Suprapubic skin (tissue), 4 donors: Measurements from ENCODE around the gene KRTAP9-4. TPM values are rescaled to one million over a fixed set of nuclear protein-coding genes. Genes with fewer than 3 reads are reported as not detected.
"Not testable (repeated sequence)": the region's sequence is repeated elsewhere in the genome, so short reads cannot be mapped to it uniquely, and the experiment has no call there.

ENCODE experiments used
- DNase-seq, 2 donors: peaks; one replicate each; pipeline ENCODE4 v3.0.0-alpha.2; 2019; ENCODE audit warnings: low spot score in 2 of 2
- H3K27ac ChIP-seq: fragments of 200-600 bp; sonication (generic); one replicate; pipeline ENCODE4 v1.5.1; 2019
- H3K27me3 ChIP-seq: fragments of 200-600 bp; sonication (generic); one replicate; pipeline ENCODE4 v1.5.1; 2019
- H3K36me3 ChIP-seq: fragments of 200-600 bp; sonication (generic); one replicate; pipeline ENCODE4 v1.5.1; 2019
- H3K4me1 ChIP-seq: fragments of 200-600 bp; sonication (generic); one replicate; pipeline ENCODE4 v1.5.1; 2019
- H3K4me3 ChIP-seq: fragments of 200-600 bp; sonication (generic); one replicate; pipeline ENCODE4 v1.5.1; 2019; ENCODE audit warnings: mild to moderate bottlenecking
- H3K9me3 ChIP-seq: fragments of 200-600 bp; sonication (generic); one replicate; pipeline ENCODE4 v1.5.1; 2019
- EP300 ChIP-seq: sonication (generic); formaldehyde crosslinking; IDR thresholded peaks from one replicate; pipeline ENCODE4 v1.6.1; 2017; ENCODE audit warnings: antibody characterized with exemption
- POLR2A ChIP-seq, 2 donors: fragments of 450-650 bp; IDR thresholded peaks; one replicate each; pipeline ENCODE4 v1.6.1; 2017; ENCODE audit warnings: antibody characterized with exemption in 2 of 2, mild to moderate bottlenecking in 2 of 2, moderate library complexity in 2 of 2
- POLR2AphosphoS5 ChIP-seq, 3 donors: sonication (generic); formaldehyde crosslinking; IDR thresholded peaks; one replicate each; pipeline ENCODE4 v1.6.1; 2017; ENCODE audit warnings: antibody characterized with exemption in 3 of 3
- WGBS: methylation state at CpG from one replicate; pipeline ENCODE4 v1.1.5; 2018; 5-methylcytosine and 5-hydroxymethylcytosine counted together
- total RNA-seq, 4 donors: library from RNA; depleted of rRNA; stranded (reverse); fragments of >200 nt; gene quantifications; one replicate each; pipeline ENCODE4 v1.1.0, GENCODE V29; 2016
- TF ChIP-seq, protein P1 (sequence below), 2 donors: fragments of 200-600 bp in 1 of 2; fragments of 450-650 bp in 1 of 2; sonication (generic) in 1 of 2; IDR thresholded peaks; one replicate each; pipeline ENCODE4 v1.5.1; 2016 to 2019; ENCODE audit warnings: antibody characterized with exemption in 2 of 2, mild to moderate bottlenecking in 1 of 2, moderate library complexity in 1 of 2

Gene KRTAP9-4
- total RNA-seq, 4 donors from 2014 or later, result 18.8 to 103 (median 50.1) TPM; not detected in 1

DNA sequence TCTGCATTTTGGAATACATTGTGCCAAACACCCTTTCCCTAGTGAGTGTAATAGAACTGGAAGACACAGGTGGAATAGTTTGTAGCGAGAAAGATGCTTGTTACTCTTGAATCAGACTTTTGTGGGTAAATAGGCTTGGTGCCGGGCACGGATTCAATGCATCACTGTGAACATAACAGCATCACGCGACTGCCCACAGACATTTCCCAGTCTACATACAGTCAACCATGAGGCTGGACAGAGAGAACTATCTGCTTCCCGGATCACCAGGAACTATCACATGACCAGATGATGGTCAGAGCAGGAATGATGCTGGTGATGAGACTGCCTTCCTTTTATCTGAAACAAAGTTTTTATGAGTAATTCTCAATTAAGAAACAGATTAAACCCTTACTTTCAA is 23.4 kb upstream of the KRTAP9-4 start:
- 95% methylated on average over 6 of the region's 6 CpGs for WGBS
- H3K9me3 ChIP-seq, result no peaks in the 10 kb centered on the region

DNA sequence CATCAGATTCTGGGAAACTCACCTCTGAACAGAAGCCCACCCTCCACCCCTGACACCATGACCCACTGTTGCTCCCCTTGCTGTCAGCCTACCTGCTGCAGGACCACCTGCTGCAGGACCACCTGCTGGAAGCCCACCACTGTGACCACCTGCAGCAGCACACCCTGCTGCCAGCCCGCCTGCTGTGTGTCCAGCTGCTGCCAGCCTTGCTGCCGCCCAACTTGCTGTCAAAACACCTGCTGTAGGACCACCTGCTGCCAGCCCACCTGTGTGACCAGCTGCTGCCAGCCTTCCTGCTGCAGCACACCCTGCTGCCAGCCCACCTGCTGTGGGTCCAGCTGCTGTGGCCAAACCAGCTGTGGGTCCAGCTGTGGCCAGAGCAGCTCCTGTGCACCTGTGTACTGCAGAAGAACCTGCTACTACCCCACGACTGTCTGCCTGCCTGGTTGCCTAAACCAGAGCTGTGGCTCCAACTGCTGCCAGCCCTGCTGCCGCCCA is 22.8 kb upstream of the KRTAP9-4 start, which contains the start of gene KRTAP9-2:
Gene KRTAP9-2 (plus strand): TSS at position 51 of the 498 bp plus-strand sequence. CDS start 7 bp downstream, at position 58.
- not testable (repeated sequence) for DNase-seq, H3K9me3 ChIP-seq
- WGBS, result 80% methylated on average over 1 of the region's 4 CpGs

More for the DNA sequence above, 23.4 kb upstream of the KRTAP9-4 start:
- no peak overlapping the region for H3K4me3 ChIP-seq
- TF ChIP-seq EP300 (no peak), POLR2A (IDR thresholded peaks at IDR 0.05) (no peak)
- no peaks in the 10 kb centered on the region for H3K36me3 ChIP-seq
- H3K4me1 ChIP-seq, result no peaks in the 10 kb centered on the region
- DNase-seq, result no peak
- H3K27me3 ChIP-seq, result no peaks in the 10 kb centered on the region
- no peak overlapping the region for H3K27ac ChIP-seq

DNA sequence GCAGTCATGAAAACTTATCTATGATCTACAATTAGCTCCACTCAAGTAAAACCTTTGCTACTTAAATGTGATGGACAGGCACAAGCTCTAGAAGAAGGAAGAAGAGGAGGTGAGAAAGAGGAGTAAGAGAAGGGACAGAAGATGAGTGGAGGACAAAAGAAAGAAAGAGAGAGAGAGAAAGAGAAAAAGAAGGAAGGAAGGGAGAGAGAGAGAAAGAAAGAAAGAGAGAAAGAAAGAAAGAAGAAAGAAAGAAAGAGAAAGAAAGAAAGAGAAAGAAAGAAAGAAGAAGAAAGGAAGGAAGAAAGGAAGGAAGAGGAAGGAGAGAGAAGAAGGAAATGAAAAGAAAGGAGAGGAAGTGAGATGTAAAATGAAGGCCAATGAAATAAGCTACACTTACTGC is 19.4 kb upstream of the KRTAP9-4 start:
- Histone ChIP-seq H3K27me3 (peaks cover 11% of the 10 kb centered on the region), H3K4me1 (no peaks in the 10 kb centered on the region), H3K27ac (no peak overlapping the region), H3K36me3 (no peaks in the 10 kb centered on the region), H3K9me3 (no peaks in the 10 kb centered on the region), H3K4me3 (no peak overlapping the region)
- DNase-seq, result no peak
- TF ChIP-seq POLR2A (IDR thresholded peaks at IDR 0.05) (no peak), EP300 (no peak), POLR2AphosphoS5 (IDR thresholded peaks at IDR 0.05) (no peak)
- TF ChIP-seq, protein P1, sequence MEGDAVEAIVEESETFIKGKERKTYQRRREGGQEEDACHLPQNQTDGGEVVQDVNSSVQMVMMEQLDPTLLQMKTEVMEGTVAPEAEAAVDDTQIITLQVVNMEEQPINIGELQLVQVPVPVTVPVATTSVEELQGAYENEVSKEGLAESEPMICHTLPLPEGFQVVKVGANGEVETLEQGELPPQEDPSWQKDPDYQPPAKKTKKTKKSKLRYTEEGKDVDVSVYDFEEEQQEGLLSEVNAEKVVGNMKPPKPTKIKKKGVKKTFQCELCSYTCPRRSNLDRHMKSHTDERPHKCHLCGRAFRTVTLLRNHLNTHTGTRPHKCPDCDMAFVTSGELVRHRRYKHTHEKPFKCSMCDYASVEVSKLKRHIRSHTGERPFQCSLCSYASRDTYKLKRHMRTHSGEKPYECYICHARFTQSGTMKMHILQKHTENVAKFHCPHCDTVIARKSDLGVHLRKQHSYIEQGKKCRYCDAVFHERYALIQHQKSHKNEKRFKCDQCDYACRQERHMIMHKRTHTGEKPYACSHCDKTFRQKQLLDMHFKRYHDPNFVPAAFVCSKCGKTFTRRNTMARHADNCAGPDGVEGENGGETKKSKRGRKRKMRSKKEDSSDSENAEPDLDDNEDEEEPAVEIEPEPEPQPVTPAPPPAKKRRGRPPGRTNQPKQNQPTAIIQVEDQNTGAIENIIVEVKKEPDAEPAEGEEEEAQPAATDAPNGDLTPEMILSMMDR (IDR thresholded peaks at IDR 0.05), result no peak

More for the DNA sequence above, 22.8 kb upstream of the KRTAP9-4 start, which contains the start of gene KRTAP9-2:
- not testable (repeated sequence) for H3K27me3 ChIP-seq, H3K4me3 ChIP-seq, H3K36me3 ChIP-seq, H3K27ac ChIP-seq, H3K4me1 ChIP-seq

DNA sequence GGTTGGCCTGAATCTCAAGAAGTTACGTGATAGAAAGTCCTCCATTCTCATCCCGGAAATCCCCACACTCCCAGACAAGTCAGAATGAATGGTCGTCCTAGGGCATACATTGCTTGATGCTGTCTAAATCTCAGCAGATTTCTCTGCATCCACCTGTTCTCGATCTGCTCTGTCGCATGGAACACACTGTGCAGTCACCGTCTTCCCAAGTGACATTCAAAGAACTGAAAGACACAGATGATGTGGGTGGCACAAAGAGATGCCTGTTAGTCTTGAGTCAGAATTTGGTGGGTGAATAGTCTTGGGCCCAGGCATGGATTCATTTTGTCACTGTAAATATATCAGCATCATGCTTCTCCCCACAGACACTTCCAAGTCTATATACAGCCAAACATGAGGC is 17.8 kb upstream of the KRTAP9-4 start:
- 89% methylated on average over 6 of the region's 6 CpGs for WGBS
- Histone ChIP-seq H3K4me3 (no peak overlapping the region), H3K9me3 (no peaks in the 10 kb centered on the region), H3K36me3 (no peaks in the 10 kb centered on the region), H3K27ac (no peak overlapping the region), H3K27me3 (peaks cover 11% of the 10 kb centered on the region), H3K4me1 (no peaks in the 10 kb centered on the region)
- TF ChIP-seq EP300, result no peak
- TF ChIP-seq POLR2AphosphoS5 (IDR thresholded peaks at IDR 0.05), result no peak
- TF ChIP-seq, protein P1 (IDR thresholded peaks at IDR 0.05), result no peak
- no peak for TF ChIP-seq POLR2A (IDR thresholded peaks at IDR 0.05)
- no peak for DNase-seq

DNA sequence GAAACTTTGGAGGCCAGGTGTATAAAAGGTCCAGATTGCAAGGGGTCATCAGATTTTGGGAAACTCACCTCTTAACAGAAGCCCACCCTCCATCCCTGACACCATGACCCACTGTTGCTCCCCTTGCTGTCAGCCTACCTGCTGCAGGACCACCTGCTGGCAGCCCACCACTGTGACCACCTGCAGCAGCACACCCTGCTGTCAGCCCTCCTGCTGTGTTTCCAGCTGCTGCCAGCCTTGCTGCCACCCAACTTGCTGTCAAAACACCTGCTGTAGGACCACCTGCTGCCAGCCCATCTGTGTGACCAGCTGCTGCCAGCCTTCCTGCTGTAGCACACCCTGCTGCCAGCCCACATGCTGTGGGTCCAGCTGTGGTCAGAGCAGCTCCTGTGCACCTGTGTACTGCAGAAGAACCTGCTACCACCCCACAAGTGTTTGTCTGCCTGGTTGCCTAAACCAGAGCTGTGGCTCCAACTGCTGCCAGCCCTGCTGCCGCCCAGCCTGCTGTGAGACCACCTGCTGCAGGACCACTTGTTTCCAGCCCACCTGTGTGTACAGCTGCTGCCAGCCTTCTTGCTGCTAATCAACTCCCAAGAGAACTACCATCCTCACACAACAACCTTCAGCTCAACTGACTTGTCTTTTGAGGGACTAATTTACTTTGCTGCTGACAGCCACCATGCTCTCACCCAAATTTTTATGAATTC is 16.9 kb upstream of the KRTAP9-4 start, which contains the start of gene KRTAP9-3:
Gene KRTAP9-3 (plus strand): TSS at position 51 of the 707 bp plus-strand sequence. CDS start 53 bp downstream, at position 104.
- not testable (repeated sequence) for H3K36me3 ChIP-seq, H3K9me3 ChIP-seq, DNase-seq, H3K4me3 ChIP-seq, H3K4me1 ChIP-seq, H3K27ac ChIP-seq
- H3K27me3 ChIP-seq, result peaks cover 11% of the 10 kb centered on the region
- WGBS, result 100% methylated on average over 1 of the region's 1 CpG

DNA sequence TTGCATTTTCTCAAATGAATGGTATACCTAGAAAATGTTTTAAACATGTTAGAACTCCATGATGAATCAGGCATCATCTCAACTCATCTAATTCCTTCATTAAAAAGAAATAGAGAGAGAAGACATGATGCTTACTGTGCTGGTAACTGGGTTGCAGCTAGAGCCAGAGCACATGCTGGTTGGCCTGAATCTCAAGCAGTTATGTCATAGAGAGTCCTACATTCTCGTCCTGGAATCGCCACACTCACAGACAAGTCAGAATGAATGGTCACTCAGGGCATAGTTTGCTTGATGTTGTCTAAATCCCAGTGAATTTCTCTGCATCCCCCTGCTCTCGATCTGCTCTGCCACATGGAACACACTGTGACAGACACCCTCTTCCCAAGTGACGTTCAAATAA is 12.4 kb upstream of the KRTAP9-4 start:
- H3K27me3 ChIP-seq, result peaks cover 11% of the 10 kb centered on the region
- H3K36me3 ChIP-seq, H3K27ac ChIP-seq, H3K9me3 ChIP-seq, H3K4me3 ChIP-seq, DNase-seq, H3K4me1 ChIP-seq: not testable (repeated sequence)
- 66% methylated on average over 4 of the region's 4 CpGs for WGBS

DNA sequence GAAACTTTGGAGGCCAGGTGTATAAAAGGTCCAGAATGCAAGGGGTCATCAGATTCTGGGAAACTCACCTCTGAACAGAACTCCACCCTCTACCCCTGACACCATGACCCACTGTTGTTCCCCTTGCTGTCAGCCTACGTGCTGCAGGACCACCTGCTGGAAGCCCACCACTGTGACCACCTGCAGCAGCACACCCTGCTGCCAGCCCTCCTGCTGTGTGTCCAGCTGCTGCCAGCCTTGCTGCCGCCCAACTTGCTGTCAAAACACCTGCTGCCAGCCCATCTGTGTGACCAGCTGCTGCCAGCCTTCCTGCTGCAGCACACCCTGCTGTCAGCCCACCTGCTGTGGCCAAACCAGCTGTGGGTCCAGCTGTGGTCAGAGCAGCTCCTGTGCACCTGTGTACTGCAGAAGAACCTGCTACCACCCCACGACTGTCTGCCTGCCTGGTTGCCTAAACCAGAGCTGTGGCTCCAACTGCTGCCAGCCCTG is 11.5 kb upstream of the KRTAP9-4 start, which contains the start of gene KRTAP9-8:
Gene KRTAP9-8 (plus strand): TSS at position 51 of the 489 bp plus-strand sequence. CDS start 53 bp downstream, at position 104.
- DNase-seq, H3K27me3 ChIP-seq, H3K4me1 ChIP-seq, H3K4me3 ChIP-seq, H3K27ac ChIP-seq, H3K36me3 ChIP-seq, H3K9me3 ChIP-seq: not testable (repeated sequence)
- 44% methylated on average over 1 of the region's 3 CpGs for WGBS

DNA sequence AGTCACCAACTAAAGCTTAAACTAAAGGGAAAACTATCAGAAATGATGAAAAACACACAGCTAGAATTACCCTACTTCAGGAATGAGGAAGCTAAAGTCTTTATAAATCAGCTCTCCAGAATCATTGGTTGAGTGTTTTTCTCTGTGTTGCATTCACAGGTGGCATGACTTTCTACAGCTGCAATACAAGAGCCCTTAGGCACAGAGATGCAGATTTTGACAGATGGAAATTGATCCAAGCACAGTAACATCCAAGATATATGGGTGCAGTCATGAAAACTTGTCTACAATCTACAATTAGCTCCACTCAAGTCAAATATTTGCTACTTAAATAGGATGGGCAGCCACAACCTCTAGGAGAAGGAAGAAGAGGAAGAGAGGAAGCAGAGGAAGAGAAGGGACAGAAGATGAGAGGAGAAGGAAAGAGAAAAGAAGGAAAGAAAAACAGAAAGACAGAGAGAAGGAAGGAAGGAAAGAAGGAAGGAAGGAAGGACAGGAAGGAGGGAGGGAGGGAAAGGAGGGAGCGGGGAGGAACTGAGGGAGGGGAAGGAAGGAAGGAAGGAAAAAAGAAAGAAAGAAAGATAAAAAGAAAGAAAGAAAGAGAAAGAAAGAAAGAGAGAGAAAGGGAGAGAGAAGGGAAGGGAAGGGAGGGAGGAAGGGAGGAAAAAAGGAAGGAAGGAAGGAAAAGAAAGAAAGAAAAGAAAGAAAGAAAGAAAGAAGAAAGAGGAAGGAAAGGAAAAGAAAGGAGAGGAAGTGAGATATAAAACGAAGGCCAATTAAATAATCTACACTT is 2.3 kb upstream of the KRTAP9-4 start:
- H3K9me3 ChIP-seq, H3K36me3 ChIP-seq, H3K27ac ChIP-seq, H3K4me1 ChIP-seq, H3K27me3 ChIP-seq, DNase-seq, H3K4me3 ChIP-seq: not testable (repeated sequence)
- WGBS, result 57% methylated on average over 2 of the region's 2 CpGs
